Measurements from ENCODE around the gene PITX1.
"Not testable (repeated sequence)": the region's sequence is repeated elsewhere in the genome, so short reads cannot be mapped to it uniquely, and the experiment has no call there.

Gene PITX1

DNA sequence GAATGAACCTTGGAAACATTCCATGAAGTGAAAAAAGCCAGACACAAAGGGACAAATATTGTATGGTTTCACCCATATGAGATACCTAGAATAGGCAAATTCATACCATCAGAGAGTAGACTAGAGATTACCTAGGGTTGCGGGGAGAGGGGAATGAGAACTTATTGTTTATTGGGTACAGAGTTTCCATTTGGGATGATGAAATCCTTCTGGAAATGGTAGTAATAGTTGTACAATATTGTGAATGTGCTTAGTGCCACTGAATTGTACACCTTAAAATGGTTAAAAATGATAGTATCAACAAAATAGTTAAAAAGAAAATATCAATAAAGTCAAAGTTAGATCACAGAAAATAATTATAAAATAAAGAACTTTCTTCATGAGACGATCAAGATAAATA is 40.9 kb downstream of the PITX1 start:
- TF ChIP-seq, protein P1, sequence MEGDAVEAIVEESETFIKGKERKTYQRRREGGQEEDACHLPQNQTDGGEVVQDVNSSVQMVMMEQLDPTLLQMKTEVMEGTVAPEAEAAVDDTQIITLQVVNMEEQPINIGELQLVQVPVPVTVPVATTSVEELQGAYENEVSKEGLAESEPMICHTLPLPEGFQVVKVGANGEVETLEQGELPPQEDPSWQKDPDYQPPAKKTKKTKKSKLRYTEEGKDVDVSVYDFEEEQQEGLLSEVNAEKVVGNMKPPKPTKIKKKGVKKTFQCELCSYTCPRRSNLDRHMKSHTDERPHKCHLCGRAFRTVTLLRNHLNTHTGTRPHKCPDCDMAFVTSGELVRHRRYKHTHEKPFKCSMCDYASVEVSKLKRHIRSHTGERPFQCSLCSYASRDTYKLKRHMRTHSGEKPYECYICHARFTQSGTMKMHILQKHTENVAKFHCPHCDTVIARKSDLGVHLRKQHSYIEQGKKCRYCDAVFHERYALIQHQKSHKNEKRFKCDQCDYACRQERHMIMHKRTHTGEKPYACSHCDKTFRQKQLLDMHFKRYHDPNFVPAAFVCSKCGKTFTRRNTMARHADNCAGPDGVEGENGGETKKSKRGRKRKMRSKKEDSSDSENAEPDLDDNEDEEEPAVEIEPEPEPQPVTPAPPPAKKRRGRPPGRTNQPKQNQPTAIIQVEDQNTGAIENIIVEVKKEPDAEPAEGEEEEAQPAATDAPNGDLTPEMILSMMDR (IDR thresholded peaks at IDR 0.05; ENCODE audit: insufficient read depth, low read depth, low read length, missing control alignments): no peak
- no peak overlapping the region for H3K4me3 ChIP-seq (ENCODE audit: low read depth, low read length)
- no peak for DNase-seq (ENCODE audit: low read depth)

DNA sequence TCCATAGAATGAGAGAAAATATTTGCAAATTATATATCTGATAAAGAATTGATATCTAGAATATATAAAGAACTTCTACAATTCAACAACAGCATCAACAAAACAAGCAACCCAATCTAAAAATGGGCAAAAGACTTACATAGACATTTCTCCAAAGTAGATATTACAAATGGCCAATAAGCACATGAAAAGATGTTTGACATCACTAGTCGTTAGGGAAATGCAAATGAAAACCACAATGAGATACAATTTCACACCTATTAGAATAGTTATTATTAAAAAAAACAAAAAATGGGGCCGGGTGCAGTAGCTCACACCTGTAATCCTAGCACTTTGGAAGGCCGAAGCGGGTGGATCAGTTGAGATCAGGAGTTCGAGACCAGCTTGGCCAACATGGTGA is 41.9 kb downstream of the PITX1 start:
- TF ChIP-seq, protein P1 (IDR thresholded peaks at IDR 0.05; ENCODE audit: insufficient read depth, low read depth, low read length, missing control alignments): no peak
- no peak overlapping the region for H3K4me3 ChIP-seq (ENCODE audit: low read depth, low read length)
- no peak for DNase-seq (ENCODE audit: low read depth)

DNA sequence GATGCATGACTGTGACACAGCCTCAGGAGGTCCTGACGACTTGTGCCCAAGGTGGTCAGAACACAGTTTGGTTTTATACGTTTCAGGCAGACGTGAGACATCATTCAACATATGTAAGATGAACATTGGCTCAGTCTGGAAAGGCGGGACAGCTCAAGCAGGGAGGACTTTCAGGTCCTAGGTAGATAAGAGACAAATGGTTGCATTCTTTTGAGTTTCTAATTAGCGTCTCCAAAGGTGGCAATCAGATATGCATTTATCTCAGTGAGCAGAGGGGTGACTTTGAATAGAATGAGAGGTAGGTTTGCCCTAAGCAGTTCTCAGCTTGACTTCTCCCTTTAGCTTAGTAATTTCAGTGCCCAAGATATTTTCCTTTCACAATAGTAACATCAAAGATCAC is 43.8 kb downstream of the PITX1 start:
- H3K4me3 ChIP-seq (ENCODE audit: low read depth, low read length); DNase-seq (ENCODE audit: low read depth): not testable (repeated sequence)

DNA sequence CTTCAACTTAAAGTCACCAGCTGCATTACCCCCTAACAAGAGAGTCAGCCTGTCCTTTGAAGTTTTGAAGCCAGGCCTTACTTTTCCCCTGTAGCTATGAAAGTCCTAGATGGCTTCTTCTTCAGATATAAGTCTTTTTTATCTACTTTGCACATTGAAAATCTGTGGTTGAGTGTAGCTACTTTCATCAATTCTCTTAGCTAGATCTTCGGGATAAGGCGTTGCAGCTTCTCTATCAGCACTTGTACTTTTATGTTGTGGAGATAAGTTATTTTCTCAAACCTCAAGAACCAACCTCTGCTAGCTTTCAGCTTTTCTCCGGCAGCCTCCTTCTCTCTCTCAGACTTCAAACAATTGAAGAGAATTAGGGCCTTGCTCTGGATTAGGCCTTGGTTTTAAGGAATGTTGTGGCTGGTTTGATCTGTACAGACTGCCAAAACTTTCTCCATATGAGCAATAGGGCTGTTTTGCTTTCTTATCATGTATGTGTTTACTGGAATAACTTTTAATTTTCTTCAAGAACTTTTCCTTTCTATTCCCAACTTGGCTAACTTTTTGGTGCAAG is 44.7 kb downstream of the PITX1 start:
- no peak overlapping the region for H3K4me3 ChIP-seq (ENCODE audit: low read depth, low read length)
- no peak for DNase-seq (ENCODE audit: low read depth)
- TF ChIP-seq, protein P1 (IDR thresholded peaks at IDR 0.05; ENCODE audit: insufficient read depth, low read depth, low read length, missing control alignments): no peak

DNA sequence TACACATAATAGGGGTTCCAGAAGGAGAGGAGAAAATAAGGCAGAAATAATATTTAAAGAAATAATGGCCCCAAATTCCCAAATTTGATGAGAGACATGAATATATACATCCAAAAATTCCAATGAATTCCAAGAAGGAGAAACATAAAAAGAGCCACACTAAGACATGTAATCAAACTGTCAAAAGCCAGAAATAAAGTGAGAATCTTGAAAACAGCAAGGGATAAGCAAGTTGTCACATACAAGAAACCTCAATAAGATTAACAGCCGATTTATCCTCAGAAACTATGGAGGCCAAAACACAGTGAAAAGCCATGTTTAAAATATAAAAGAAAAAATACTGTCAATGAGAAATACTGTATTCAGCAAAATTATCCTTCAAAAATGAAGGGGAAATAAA is 51.8 kb downstream of the PITX1 start:
- H3K4me3 ChIP-seq (ENCODE audit: low read depth, low read length): no peak overlapping the region
- DNase-seq (ENCODE audit: low read depth): no peak
- TF ChIP-seq, protein P1 (IDR thresholded peaks at IDR 0.05; ENCODE audit: insufficient read depth, low read depth, low read length, missing control alignments): no peak

DNA sequence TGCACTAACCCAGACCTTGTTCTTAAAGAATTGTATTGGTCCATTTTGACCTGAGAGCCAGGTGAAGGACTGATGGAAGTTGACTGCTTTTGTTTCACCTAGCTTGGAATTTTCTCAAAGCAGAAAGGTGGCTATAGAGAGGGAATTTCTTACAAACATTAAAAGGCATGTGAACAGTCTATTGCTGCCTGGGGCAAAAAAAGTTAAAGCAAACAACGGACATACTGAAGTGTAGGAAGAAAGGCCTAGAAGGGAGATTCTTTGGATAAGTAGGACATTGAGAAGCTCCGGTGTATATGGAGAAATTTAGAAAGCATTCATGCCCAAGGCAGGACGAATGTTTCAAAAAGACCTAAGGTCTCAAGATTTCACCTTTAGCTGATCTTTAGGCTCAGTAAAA is 54.6 kb downstream of the PITX1 start:
- TF ChIP-seq, protein P1 (IDR thresholded peaks at IDR 0.05; ENCODE audit: insufficient read depth, low read depth, low read length, missing control alignments): no peak
- H3K4me3 ChIP-seq (ENCODE audit: low read depth, low read length): no peak overlapping the region
- DNase-seq (ENCODE audit: low read depth): no peak
